HepG2 (cell line): Measurements from ENCODE around the gene MRRF. TPM values are rescaled to one million over a fixed set of nuclear protein-coding genes. Genes with fewer than 3 reads are reported as not detected.

ENCODE experiments used
- ATAC-seq: fragments of 200-7000 bp; cut with Tn5 transposase; 3 replicates; pipeline ENCODE4 v1.9.1; 2020; ENCODE audit warnings: mild to moderate bottlenecking, moderate library complexity
- BruUV-seq: library from RNA; stranded (reverse); fragments of 400-500 nt; replicated peaks from 2 replicates; lab custom pipeline; 2021; lab: Mats Ljungman, UMichigan
- CTCF ChIA-PET: fragments of 300-600 bp; formaldehyde crosslinking; extraction: SDS; loops from one replicate; lab custom pipeline; 2021; ENCODE audit warnings: low total read pairs, inconsistent platforms, low intra/inter-chr PET ratio; lab: Yijun Ruan, JAX
- POLR2A ChIA-PET: fragments of 350-600 bp; sonication (Branson Sonifier 250); formaldehyde crosslinking; loops from one replicate; lab custom pipeline; 2020; ENCODE audit warnings: antibody characterized with exemption, inconsistent platforms; lab: Yijun Ruan, JAX
- DNase-seq: peaks from one replicate; pipeline ENCODE4 v3.0.0-alpha.2; 2015; ENCODE audit warnings: low spot score
- FAIRE-seq: peaks from 3 replicates; lab custom pipeline; 2011; peaks lifted over from hg19 to GRCh38; lab: Jason Lieb, UNC
- H2AFZ ChIP-seq: one replicate; pipeline ENCODE4 v1.6.1; 2011; ENCODE audit warnings: low read length, inconsistent platforms
- H3K27ac ChIP-seq: fragments of 300-600 bp; 3 replicates; pipeline ENCODE4 v1.8.0; 2011; ENCODE audit warnings: mixed run types, mild to moderate bottlenecking, mixed read lengths, low read length, inconsistent platforms; ENCODE audit not compliant: insufficient read depth; ENCODE audit errors: extremely low read length
- H3K27me3 ChIP-seq, 2 experiments: fragments of 200-600 bp in 1 of 2; 2 replicates in 1 of 2; 3 replicates in 1 of 2; pipeline versions ENCODE4 v1.6.0 to v1.8.0; 2011; ENCODE audit warnings: low read length in 2 of 2, mild to moderate bottlenecking in 2 of 2, moderate library complexity in 2 of 2, inconsistent platforms in 1 of 2; ENCODE audit not compliant: insufficient read depth in 2 of 2, control insufficient read depth in 1 of 2
- H3K36me3 ChIP-seq, 2 experiments: fragments of 200-600 bp in 1 of 2; replicated peaks in 1 of 2; 2 replicates in 1 of 2; 3 replicates in 1 of 2; pipeline versions ENCODE4 v1.5.1 to v1.8.0; 2011; ENCODE audit warnings: low read length in 2 of 2, inconsistent platforms in 1 of 2; ENCODE audit not compliant: insufficient read depth in 2 of 2, control insufficient read depth in 1 of 2
- H3K4me1 ChIP-seq: 2 replicates; pipeline ENCODE4 v1.5.1; 2012; ENCODE audit warnings: low read length, inconsistent platforms; ENCODE audit not compliant: insufficient read depth
- H3K4me2 ChIP-seq: 2 replicates; pipeline ENCODE4 v1.6.0; 2011; ENCODE audit warnings: low read depth, low read length, inconsistent platforms
- H3K4me3 ChIP-seq, 3 experiments: fragments of 200-600 bp in 1 of 3; sonication (generic), shearing (Covaris generic) in 1 of 3; replicated peaks in 1 of 3; 2 replicates each; pipeline ENCODE4 v1.5.1; 2011 to 2016; ENCODE audit warnings: low read length in 3 of 3, inconsistent platforms in 2 of 3, low read depth in 2 of 3, mild to moderate bottlenecking in 2 of 3, control low read depth in 1 of 3, mixed read lengths in 1 of 3; ENCODE audit not compliant: insufficient read depth in 1 of 3
- H3K79me2 ChIP-seq: one replicate; pipeline ENCODE4 v1.6.1; 2011; ENCODE audit warnings: low read length, inconsistent platforms; ENCODE audit not compliant: insufficient read depth
- H3K9ac ChIP-seq: 2 replicates; pipeline ENCODE4 v1.6.0; 2011; ENCODE audit warnings: mild to moderate bottlenecking, low read depth, low read length, inconsistent platforms; ENCODE audit not compliant: insufficient read depth
- H3K9me3 ChIP-seq: 2 replicates; pipeline ENCODE4 v1.5.1; 2012; ENCODE audit warnings: mild to moderate bottlenecking, low read length
- H4K20me1 ChIP-seq: 2 replicates; pipeline ENCODE4 v1.6.0; 2011; ENCODE audit warnings: inconsistent platforms, mild to moderate bottlenecking, low read length, moderate library complexity; ENCODE audit not compliant: insufficient read depth
- NAIF1 ChIP-seq: sonication (generic); formaldehyde crosslinking; IDR thresholded peaks from 2 replicates; pipeline ENCODE4 v1.5.0; 2020; ENCODE audit warnings: mild to moderate bottlenecking, missing genetic modification reagents, borderline replicate concordance
- NFATC3 ChIP-seq: sonication (generic); formaldehyde crosslinking; IDR thresholded peaks from 2 replicates; pipeline ENCODE4 v1.5.1; 2020; ENCODE audit warnings: mild to moderate bottlenecking, missing genetic modification reagents
- PHF5A ChIP-seq: IDR thresholded peaks from one replicate; pipeline ENCODE4 v1.6.1; 2018; ENCODE audit warnings: low read depth, missing genetic modification reagents; ENCODE audit not compliant: unreplicated experiment
- TAF15 ChIP-seq: fragments of 200-400 bp; formaldehyde crosslinking; IDR thresholded peaks from one replicate; pipeline ENCODE4 v1.6.1; 2018; ENCODE audit warnings: mild to moderate bottlenecking, low read depth, low read length; ENCODE audit not compliant: poor library complexity, severe bottlenecking
- ZNF256 ChIP-seq: sonication (generic); formaldehyde crosslinking; conservative IDR thresholded peaks from 2 replicates; pipeline ENCODE4 v1.4.0; 2020; ENCODE audit warnings: missing genetic modification reagents
- ZNF333 ChIP-seq: sonication (generic); formaldehyde crosslinking; IDR thresholded peaks from 2 replicates; pipeline ENCODE4 v1.4.0; 2020; ENCODE audit warnings: mild to moderate bottlenecking, missing genetic modification reagents, borderline replicate concordance
- ZSCAN31 ChIP-seq: sonication (generic); formaldehyde crosslinking; IDR thresholded peaks from 2 replicates; pipeline ENCODE4 v1.5.0; 2020; ENCODE audit warnings: low read depth, mild to moderate bottlenecking, missing genetic modification reagents
- WGBS: methylation state at CpG from one replicate; pipeline ENCODE4 v1.1.6; 2017; ENCODE audit warnings: low lambda C conversion rate; 5-methylcytosine and 5-hydroxymethylcytosine counted together
- in situ Hi-C: cut with HindIII; loops from 2 replicates; pipeline ENCODE4 v1.10.0; 2017; ENCODE audit warnings: low pct_unique_long_range_greater_than_20kb; ENCODE audit not compliant: extremely low pct_ligation_motif_present
- intact Hi-C: fragments of 100-400 bp; cut with micrococcal nuclease; formaldehyde crosslinking; loops from one replicate; pipeline ENCODE4 v1.10.0; 2022; ENCODE audit not compliant: unreplicated experiment
- polyA plus RNA-seq, 8 experiments: library from polyadenylated mRNA; depleted of rRNA in 3 of 8; stranded (reverse) in 7 of 8; unstranded in 1 of 8; fragments of >200 nt; fragmentation: Illumina TruSeq in 4 of 8; extraction: Trizol in 4 of 8; gene quantifications; 2 replicates each; pipeline versions ENCODE4 v1.2.1 to v1.2.3, GENCODE V29; 2011 to 2016; ENCODE audit warnings: low read depth in 4 of 8, missing spikeins in 1 of 8, mixed read lengths in 1 of 8; ENCODE audit not compliant: insufficient read depth in 1 of 8
- total RNA-seq, 5 experiments: library from RNA; depleted of rRNA; stranded (reverse); fragments of >200 nt; fragmentation: Illumina TruSeq; extraction: Trizol; gene quantifications; 2 replicates each; pipeline ENCODE4 v1.2.3, GENCODE V29; 2016; ENCODE audit warnings: low read depth in 1 of 5
- TF ChIP-seq, protein P1 (sequence below): IDR thresholded peaks from 2 replicates; pipeline ENCODE4 v1.6.1; 2016; ENCODE audit warnings: missing compliant biosample characterization, missing genetic modification reagents, borderline replicate concordance
- TF ChIP-seq, protein P2 (sequence below): sonication (generic); formaldehyde crosslinking; IDR thresholded peaks from 2 replicates; pipeline ENCODE4 v1.4.0; 2020; ENCODE audit warnings: missing genetic modification reagents
- TF ChIP-seq, protein P3 (sequence below): sonication (generic); formaldehyde crosslinking; IDR thresholded peaks from 2 replicates; pipeline ENCODE4 v1.9.0; 2022; ENCODE audit warnings: low read depth, missing genetic modification reagents
- TF ChIP-seq, protein P4 (sequence below): conservative IDR thresholded peaks from 2 replicates; pipeline ENCODE4 v1.6.1; 2018; ENCODE audit warnings: missing genetic modification reagents

The MRRF gene
- total and polyA plus RNA-seq, 2 of the 13 experiments (the other 11 are each of a cell fraction or from before 2014, with no cell fraction given): 37.3 to 44.3 TPM

DNA sequence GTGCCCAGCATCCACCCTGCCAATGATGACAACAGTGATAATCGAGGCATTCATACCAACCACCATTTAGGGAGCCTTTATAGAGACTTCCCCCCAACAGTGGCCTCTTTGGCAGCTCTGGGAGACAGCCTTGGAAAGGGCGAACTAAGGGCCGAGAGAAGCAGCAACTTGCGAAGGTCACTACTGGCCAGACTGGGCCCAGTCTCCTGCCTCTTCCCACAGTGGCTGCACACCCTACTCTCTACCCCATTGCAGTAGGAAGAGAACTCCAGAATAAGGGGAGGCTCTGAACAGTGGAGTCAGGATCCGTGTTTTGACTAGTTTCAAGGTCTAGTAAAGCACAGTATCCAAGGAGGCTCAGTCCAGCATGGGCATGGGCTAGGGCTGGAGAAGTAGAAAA, 41.2 kb upstream of the MRRF start:
- 34% methylated on average over 5 of the region's 5 CpGs for WGBS
- CTCF ChIA-PET: no interaction called here

More for the DNA sequence above, 41.2 kb upstream of the MRRF start:
- BruUV-seq: no TSS peak
- peaks cover 9 to 92% of the 10 kb centered on the region in 2 experiments for H3K27me3 ChIP-seq
- H3K9ac ChIP-seq: no peak overlapping the region
- H3K79me2 ChIP-seq: no peaks in the 10 kb centered on the region
- no peak for DNase-seq
- no peak overlapping the region for H3K4me2 ChIP-seq
- no peaks in the 10 kb centered on the region for H4K20me1 ChIP-seq
- POLR2A ChIA-PET: no interaction called here
- no peak for FAIRE-seq
- no peaks in the 10 kb centered on the region for H3K9me3 ChIP-seq
- H2AFZ ChIP-seq: no peak overlapping the region
- in situ Hi-C loops: no loop called here
- H3K27ac ChIP-seq: no peak overlapping the region
- intact Hi-C loops: no loop called here
- H3K36me3 ChIP-seq: no peaks in the 10 kb centered on the region
- H3K4me3 ChIP-seq: no peak overlapping the region
- no peak for ATAC-seq
- TF ChIP-seq, protein P1, sequence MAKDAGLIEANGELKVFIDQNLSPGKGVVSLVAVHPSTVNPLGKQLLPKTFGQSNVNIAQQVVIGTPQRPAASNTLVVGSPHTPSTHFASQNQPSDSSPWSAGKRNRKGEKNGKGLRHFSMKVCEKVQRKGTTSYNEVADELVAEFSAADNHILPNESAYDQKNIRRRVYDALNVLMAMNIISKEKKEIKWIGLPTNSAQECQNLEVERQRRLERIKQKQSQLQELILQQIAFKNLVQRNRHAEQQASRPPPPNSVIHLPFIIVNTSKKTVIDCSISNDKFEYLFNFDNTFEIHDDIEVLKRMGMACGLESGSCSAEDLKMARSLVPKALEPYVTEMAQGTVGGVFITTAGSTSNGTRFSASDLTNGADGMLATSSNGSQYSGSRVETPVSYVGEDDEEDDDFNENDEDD (CRISPR knock-in tag): no peak
- TF ChIP-seq, protein P2, sequence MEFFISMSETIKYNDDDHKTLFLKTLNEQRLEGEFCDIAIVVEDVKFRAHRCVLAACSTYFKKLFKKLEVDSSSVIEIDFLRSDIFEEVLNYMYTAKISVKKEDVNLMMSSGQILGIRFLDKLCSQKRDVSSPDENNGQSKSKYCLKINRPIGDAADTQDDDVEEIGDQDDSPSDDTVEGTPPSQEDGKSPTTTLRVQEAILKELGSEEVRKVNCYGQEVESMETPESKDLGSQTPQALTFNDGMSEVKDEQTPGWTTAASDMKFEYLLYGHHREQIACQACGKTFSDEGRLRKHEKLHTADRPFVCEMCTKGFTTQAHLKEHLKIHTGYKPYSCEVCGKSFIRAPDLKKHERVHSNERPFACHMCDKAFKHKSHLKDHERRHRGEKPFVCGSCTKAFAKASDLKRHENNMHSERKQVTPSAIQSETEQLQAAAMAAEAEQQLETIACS: no peak
- TF ChIP-seq TAF15 (no peak), NFATC3 (CRISPR knock-in tag) (no peak), ZNF333 (CRISPR knock-in tag) (no peak), NAIF1 (CRISPR knock-in tag) (no peak), ZSCAN31 (no peak), PHF5A (CRISPR knock-in tag) (no peak), ZNF256 (CRISPR knock-in tag) (no peak)
- TF ChIP-seq, protein P3, sequence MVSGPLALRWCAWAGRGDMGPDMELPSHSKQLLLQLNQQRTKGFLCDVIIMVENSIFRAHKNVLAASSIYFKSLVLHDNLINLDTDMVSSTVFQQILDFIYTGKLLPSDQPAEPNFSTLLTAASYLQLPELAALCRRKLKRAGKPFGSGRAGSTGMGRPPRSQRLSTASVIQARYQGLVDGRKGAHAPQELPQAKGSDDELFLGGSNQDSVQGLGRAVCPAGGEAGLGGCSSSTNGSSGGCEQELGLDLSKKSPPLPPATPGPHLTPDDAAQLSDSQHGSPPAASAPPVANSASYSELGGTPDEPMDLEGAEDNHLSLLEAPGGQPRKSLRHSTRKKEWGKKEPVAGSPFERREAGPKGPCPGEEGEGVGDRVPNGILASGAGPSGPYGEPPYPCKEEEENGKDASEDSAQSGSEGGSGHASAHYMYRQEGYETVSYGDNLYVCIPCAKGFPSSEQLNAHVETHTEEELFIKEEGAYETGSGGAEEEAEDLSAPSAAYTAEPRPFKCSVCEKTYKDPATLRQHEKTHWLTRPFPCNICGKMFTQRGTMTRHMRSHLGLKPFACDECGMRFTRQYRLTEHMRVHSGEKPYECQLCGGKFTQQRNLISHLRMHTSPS (CRISPR knock-in tag): no peak
- TF ChIP-seq, protein P4, sequence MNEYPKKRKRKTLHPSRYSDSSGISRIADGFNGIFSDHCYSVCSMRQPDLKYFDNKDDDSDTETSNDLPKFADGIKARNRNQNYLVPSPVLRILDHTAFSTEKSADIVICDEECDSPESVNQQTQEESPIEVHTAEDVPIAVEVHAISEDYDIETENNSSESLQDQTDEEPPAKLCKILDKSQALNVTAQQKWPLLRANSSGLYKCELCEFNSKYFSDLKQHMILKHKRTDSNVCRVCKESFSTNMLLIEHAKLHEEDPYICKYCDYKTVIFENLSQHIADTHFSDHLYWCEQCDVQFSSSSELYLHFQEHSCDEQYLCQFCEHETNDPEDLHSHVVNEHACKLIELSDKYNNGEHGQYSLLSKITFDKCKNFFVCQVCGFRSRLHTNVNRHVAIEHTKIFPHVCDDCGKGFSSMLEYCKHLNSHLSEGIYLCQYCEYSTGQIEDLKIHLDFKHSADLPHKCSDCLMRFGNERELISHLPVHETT: no peak
- peaks cover 36% of the 10 kb centered on the region for H3K4me1 ChIP-seq
